ENCODE measurements around the gene CHID1.

CHID1 gene

GRCh38 chr11:819129-819931 is 91.3 kb downstream of the CHID1 start:
- peak; percentile 92 for DNase-seq

- no peak for DNase-seq
These were observed 92.0 kb downstream of the CHID1 start, which contains the start of gene PNPLA2 for GRCh38 chr11:818396-819128. PNPLA2 (plus strand) TSS chr11:818914; CDS start chr11:819719, 805 bp downstream.

All from COR-L47 (cell line).